GM21576 (cell line): ENCODE measurements around the gene NINJ1.

Experiments
- ATAC-seq: cut with Tn5 transposase; IDR thresholded peaks from one replicate; pipeline ENCODE4 v1.9.1; 2021; ENCODE audit warnings: mild to moderate bottlenecking, moderate library complexity; ENCODE audit not compliant: unreplicated experiment

The NINJ1 gene

GRCh38 chr9:93134015-93134739 lies at the start of gene NINJ1:
Gene NINJ1, minus strand, starts transcription at chr9:93134251. Its CDS starts 34 bp downstream, at chr9:93134217.
- ATAC-seq: peak; percentile 70

GRCh38 chr9:93183131-93183662 lies 49.1 kb upstream of the NINJ1 start:
- no peak for ATAC-seq

GRCh38 chr9:93182572-93182971 lies 48.5 kb upstream of the NINJ1 start:
- ATAC-seq: no peak

- no peak for ATAC-seq
Observed at GRCh38 chr9:93181672-93182435, 47.8 kb upstream of the NINJ1 start.

GRCh38 chr9:93180938-93181337 lies 46.9 kb upstream of the NINJ1 start:
- ATAC-seq: no peak

GRCh38 chr9:93178851-93179786 lies 45.1 kb upstream of the NINJ1 start:
- ATAC-seq: no peak

- no peak for ATAC-seq
Observed at GRCh38 chr9:93177676-93178075, 43.6 kb upstream of the NINJ1 start.

- no peak for ATAC-seq
Observed at GRCh38 chr9:93174976-93175375, 40.9 kb upstream of the NINJ1 start.

- no peak for ATAC-seq
Observed at GRCh38 chr9:93173365-93174051, 39.5 kb upstream of the NINJ1 start.

- no peak for ATAC-seq
Observed at GRCh38 chr9:93172666-93173364, 38.8 kb upstream of the NINJ1 start.

- no peak for ATAC-seq
Observed at GRCh38 chr9:93171261-93171990, 37.4 kb upstream of the NINJ1 start.

GRCh38 chr9:93170571-93170970 lies 36.5 kb upstream of the NINJ1 start:
- ATAC-seq: no peak

- ATAC-seq: no peak
Observed at GRCh38 chr9:93169444-93169843, 35.4 kb upstream of the NINJ1 start.

GRCh38 chr9:93168581-93168980 lies 34.5 kb upstream of the NINJ1 start:
- no peak for ATAC-seq

- ATAC-seq: no peak
Observed at GRCh38 chr9:93167838-93168237, 33.8 kb upstream of the NINJ1 start.

- no peak for ATAC-seq
Observed at GRCh38 chr9:93167185-93167584, 33.1 kb upstream of the NINJ1 start.

GRCh38 chr9:93166699-93167098 lies 32.6 kb upstream of the NINJ1 start:
- ATAC-seq: no peak

- no peak for ATAC-seq
Observed at GRCh38 chr9:93164085-93164484, 30.0 kb upstream of the NINJ1 start.
